Measurements from ENCODE around the gene CHRM4.
A peak's percentile ranks its signal among the peaks of the same experiment; 100 is the strongest.

Gene CHRM4

DNA sequence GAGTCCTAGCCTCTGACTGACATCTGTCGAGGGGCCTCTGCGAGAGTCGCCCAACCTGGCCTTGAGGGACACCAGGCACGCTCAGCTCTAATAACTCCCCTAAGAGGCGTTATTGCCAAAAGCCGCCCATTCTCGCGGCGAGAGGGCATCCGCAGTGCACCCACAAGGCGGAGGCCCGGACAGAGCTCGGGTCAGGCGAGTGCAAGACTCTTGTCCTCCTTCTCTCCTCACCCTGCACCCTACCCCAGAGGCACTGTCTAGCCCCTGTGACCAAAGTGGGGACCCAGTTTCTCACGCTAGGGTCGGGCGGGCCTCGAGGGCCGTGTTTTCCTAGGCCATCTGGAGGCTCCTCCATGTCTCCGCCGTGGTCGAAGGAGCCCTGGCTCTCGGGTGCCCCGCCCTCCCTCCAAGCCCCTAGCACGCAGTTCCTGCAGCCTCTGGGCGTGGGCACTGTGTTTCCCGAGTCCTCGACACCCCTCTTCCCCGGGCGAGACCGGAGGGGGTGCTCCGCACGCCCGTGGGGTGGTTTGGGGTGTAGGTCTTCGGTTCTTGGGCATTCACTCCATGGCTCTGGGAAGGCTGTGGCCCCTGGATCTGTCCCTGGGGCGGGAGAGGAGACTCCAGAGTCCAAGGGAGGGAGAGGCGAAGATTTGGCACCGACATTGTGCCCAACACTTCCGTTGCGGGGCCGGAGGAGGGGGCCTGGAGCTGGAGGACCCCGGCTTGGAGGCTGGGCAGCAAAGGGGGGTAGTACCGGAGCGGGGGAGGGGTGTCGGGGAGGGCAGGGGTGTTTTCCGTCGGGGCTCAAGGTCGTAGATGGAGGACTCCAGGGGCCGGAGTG is 1.0 kb downstream of the CHRM4 start:
- TF ChIP-seq, protein P1, sequence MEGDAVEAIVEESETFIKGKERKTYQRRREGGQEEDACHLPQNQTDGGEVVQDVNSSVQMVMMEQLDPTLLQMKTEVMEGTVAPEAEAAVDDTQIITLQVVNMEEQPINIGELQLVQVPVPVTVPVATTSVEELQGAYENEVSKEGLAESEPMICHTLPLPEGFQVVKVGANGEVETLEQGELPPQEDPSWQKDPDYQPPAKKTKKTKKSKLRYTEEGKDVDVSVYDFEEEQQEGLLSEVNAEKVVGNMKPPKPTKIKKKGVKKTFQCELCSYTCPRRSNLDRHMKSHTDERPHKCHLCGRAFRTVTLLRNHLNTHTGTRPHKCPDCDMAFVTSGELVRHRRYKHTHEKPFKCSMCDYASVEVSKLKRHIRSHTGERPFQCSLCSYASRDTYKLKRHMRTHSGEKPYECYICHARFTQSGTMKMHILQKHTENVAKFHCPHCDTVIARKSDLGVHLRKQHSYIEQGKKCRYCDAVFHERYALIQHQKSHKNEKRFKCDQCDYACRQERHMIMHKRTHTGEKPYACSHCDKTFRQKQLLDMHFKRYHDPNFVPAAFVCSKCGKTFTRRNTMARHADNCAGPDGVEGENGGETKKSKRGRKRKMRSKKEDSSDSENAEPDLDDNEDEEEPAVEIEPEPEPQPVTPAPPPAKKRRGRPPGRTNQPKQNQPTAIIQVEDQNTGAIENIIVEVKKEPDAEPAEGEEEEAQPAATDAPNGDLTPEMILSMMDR (conservative IDR thresholded peaks at IDR 0.05) = no peak
- H3K27ac ChIP-seq = 0 out of 2 replicates have a peak overlapping the region, but pooled peaks have one; percentile 41

DNA sequence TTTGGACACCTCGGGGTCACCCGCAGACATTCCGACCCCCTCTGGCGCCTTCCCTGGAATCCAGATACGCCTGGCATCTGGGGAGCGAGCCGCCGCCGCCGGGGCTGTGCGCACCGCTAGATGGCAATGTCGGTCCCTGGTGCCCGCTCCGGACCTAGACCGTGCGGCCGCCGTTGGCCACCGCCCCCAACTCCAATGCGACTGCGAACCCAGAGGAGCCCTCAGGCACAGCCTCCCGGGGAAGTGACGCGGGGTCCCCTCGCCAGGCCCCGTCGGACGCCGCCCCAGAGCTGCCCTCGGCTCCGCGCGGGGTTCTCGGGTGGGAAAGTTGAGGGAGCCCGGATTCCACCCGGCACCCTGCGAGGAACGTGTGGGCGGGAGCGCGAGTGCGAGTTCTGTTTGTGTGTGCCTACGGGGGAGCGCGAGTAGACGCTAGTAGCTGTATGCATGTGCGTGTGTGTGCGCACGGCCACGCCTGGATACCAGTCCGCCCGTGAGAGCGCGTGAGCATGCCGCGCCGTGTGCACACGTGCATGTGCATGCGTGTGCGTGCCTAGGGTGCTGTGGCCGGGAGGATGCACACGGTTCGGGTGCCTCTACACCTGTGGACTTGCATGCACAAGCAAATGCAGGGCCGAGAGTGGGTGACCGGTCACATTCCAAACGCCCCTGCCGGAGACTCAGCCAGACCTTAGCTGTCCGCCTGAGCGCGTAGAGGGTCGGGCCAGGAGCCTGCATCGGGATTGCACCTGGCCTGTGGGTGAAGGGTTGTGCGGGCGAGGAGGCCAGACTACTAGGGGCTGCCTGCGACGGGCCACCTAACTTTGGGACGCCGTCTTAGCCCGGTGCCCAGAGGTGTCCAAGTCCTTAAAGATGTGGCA is 1.9 kb downstream of the CHRM4 start:
- H3K27ac ChIP-seq = peak overlapping the region; percentile 41; the same call in 1 of the 2 replicates
- TF ChIP-seq, protein P1 (conservative IDR thresholded peaks at IDR 0.05) = peak; percentile 87

DNA sequence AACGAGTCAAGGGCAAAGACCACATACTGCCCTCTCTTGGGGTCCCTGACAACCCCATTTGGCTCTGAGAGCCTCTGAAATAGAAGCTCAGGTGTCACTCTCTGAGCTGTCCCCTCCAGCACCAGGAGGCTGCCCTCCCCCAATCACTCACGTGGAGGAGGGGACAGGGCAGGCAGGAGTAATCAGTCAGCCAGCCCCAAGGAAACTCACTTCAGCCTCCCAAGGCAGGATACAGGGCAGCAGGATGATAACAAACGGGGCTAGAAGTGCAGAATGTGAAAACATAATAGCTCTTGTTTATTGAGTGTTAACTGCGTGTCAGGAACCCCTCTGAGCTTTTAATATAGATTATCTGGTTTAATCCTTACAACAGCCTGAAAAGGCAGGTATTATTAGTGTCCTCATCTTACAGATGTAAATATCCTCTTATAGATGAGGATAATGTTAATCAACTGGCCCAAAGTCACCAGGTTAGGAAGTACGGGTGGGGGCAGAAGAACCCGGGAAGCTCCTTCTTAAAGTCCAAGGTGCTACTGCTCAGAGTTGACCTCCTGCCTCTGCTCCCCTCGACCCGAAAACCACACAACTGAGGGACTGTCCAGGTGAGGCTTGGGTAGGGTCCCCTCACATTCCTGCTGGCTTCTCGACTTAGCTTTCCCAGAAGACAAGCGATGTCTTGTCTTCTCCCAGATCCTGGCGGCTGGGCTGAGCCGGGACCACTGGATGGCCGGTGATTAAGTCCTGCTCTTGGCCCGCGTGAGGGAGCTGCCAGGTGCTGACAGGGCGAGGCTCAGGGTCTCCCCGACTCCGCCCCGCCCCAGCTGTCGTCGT is 2.7 kb downstream of the CHRM4 start:
- peak overlapping the region; percentile 41; the same call in 1 of the 2 replicates for H3K27ac ChIP-seq
- TF ChIP-seq, protein P1 (conservative IDR thresholded peaks at IDR 0.05) = no peak

DNA sequence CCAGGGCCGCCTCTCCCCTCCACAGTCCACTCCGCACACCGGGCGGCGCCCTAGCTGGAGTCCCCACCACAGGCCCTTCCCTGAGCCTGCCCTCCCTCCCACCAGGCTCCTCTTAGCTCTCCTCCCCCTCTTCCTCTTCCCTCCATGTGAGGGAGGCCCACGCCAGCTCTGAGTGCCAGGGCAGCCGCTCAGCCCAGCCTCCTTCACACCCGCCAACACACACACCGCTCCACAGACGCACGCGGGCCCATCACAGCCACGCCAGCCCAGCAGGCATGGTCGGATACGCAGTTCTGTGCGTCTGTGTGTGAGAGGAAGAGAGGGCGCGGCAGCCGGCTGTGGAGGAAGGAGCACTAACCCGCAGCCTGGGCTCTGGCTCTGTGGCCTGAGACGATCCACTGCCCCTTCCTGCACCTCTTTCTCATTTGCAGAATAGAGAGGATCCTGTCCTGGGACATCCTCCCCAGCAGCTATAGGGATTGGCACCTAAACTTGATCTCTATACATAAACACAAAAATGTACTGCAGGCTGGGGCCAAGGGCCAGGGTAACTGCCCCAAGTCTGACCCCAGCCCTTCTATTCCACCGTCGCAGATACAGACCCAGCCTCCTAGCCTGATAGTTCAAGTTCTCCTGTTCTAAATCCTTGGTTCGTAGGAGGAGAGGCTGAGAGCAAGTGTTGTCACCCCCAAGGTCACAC is 3.5 kb downstream of the CHRM4 start:
- TF ChIP-seq, protein P1 (conservative IDR thresholded peaks at IDR 0.05) = no peak
- no peak overlapping the region for H3K27ac ChIP-seq

DNA sequence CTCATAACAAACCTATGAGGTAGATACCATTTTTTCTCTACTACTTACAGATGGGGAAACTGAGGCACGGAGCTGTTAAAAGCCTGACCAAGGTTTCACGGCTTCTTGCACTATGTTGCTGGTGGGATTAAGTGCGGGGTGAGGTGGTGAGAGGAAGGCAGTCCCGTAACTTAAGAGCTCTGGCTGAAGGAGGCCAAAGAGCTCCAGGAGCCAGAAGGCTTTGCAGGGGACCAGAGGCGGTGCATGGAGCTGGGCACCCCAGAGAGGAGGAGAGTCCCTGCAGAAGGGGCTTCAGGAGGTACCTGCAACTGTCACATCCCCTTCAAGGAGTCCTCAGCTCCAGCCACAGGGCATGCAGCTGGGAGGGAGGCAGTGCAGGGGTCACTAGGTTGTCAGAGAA is 4.1 kb downstream of the CHRM4 start:
- TF ChIP-seq, protein P1 (conservative IDR thresholded peaks at IDR 0.05) = no peak
- no peak overlapping the region for H3K27ac ChIP-seq

DNA sequence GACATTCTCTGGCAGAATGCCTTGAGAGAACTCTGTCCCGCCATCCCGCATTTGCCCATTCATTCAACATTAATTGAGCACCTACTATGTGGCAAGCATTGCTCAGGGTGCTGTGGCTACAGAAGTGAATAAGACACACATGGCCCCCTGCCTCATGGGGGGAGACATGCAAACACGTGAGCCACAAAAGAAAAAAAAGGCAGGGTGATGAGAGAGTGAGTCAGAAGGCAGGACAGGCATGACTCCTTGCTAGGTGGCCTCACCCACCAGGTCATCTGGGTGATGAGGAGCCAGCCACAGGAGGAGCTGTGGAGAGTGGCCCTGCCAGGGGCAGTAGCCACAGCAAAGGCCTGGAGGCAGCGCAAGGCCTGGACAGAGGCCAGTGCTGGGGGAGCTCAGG is 4.9 kb downstream of the CHRM4 start:
- TF ChIP-seq, protein P1 (conservative IDR thresholded peaks at IDR 0.05) = no peak
- H3K27ac ChIP-seq = no peak overlapping the region
